Keratinocyte (primary cell): ENCODE measurements around the gene APOD. TPM values are rescaled to one million over a fixed set of nuclear protein-coding genes. Genes with fewer than 3 reads are reported as not detected.

ENCODE experiments used
- DNase-seq: peaks from one replicate; pipeline ENCODE4 v3.0.0-alpha.2; 2011; ENCODE audit warnings: low read depth, missing footprints, low spot score
- FAIRE-seq: peaks from 2 replicates; lab custom pipeline; 2011; peaks lifted over from hg19 to GRCh38; lab: Jason Lieb, UNC
- H2AFZ ChIP-seq: 2 replicates; pipeline ENCODE4 v1.6.0; 2012; ENCODE audit warnings: low read length, control low read depth, inconsistent platforms; ENCODE audit not compliant: control insufficient read depth
- H3K27ac ChIP-seq: 2 replicates; pipeline ENCODE4 v1.5.1; 2011; ENCODE audit warnings: low read length; ENCODE audit not compliant: control insufficient read depth, insufficient read depth
- H3K27me3 ChIP-seq: 3 replicates; pipeline ENCODE4 v1.6.0; 2011; ENCODE audit warnings: low read length; ENCODE audit not compliant: control insufficient read depth, insufficient read depth; ENCODE audit errors: extremely low read depth
- H3K36me3 ChIP-seq, 2 experiments: 2 replicates in 1 of 2; 3 replicates in 1 of 2; pipeline ENCODE4 v1.5.1; 2011; ENCODE audit warnings: low read length in 2 of 2, mild to moderate bottlenecking in 1 of 2; ENCODE audit not compliant: control insufficient read depth in 2 of 2, insufficient read depth in 2 of 2; ENCODE audit errors: extremely low read depth in 1 of 2
- H3K4me1 ChIP-seq: 3 replicates; pipeline ENCODE4 v1.5.1; 2011; ENCODE audit warnings: low read length; ENCODE audit not compliant: control insufficient read depth, insufficient read depth; ENCODE audit errors: extremely low read depth
- H3K4me2 ChIP-seq: 3 replicates; pipeline ENCODE4 v1.6.0; 2011; ENCODE audit warnings: low read depth, low read length; ENCODE audit not compliant: control insufficient read depth, insufficient read depth; ENCODE audit errors: extremely low read depth
- H3K4me3 ChIP-seq, 3 experiments: fragments of 200-600 bp in 1 of 3; sonication (generic) in 1 of 3; 2 replicates in 2 of 3; 3 replicates in 1 of 3; pipeline ENCODE4 v1.5.1; 2011 to 2016; ENCODE audit warnings: low read length in 3 of 3, mild to moderate bottlenecking in 3 of 3, control low read depth in 2 of 3, inconsistent platforms in 1 of 3, low read depth in 1 of 3, mixed read lengths in 1 of 3, mixed run types in 1 of 3, moderate library complexity in 1 of 3; ENCODE audit not compliant: control insufficient read depth in 2 of 3, insufficient read depth in 2 of 3; ENCODE audit errors: extremely low read depth in 1 of 3
- H3K79me2 ChIP-seq: 2 replicates; pipeline ENCODE4 v1.6.0; 2012; ENCODE audit warnings: low read length; ENCODE audit not compliant: control insufficient read depth, insufficient read depth
- H3K9ac ChIP-seq: 3 replicates; pipeline ENCODE4 v1.6.0; 2011; ENCODE audit warnings: low read length; ENCODE audit not compliant: control insufficient read depth, insufficient read depth; ENCODE audit errors: extremely low read depth
- H3K9me1 ChIP-seq: 3 replicates; pipeline ENCODE4 v1.6.0; 2011; ENCODE audit warnings: low read length; ENCODE audit not compliant: control insufficient read depth, insufficient read depth; ENCODE audit errors: extremely low read depth
- H3K9me3 ChIP-seq: 2 replicates; pipeline ENCODE4 v1.5.1; 2012; ENCODE audit warnings: low read depth, low read length; ENCODE audit not compliant: control insufficient read depth
- H4K20me1 ChIP-seq: 3 replicates; pipeline ENCODE4 v1.6.0; 2011; ENCODE audit warnings: low read length; ENCODE audit not compliant: control insufficient read depth, insufficient read depth; ENCODE audit errors: extremely low read depth
- EZH2 ChIP-seq: IDR thresholded peaks from one replicate; pipeline ENCODE4 v1.6.1; 2012; ENCODE audit warnings: inconsistent platforms, mild to moderate bottlenecking, low read length, moderate library complexity
- dilution Hi-C: fragments of 300-500 bp; cut with MboI; formaldehyde crosslinking; loops from one replicate; pipeline ENCODE4 v1.7.0; 2020; ENCODE audit warnings: low sequenced_read_pairs; ENCODE audit not compliant: extremely low pct_ligation_motif_present
- polyA plus RNA-seq, 5 experiments: library from polyadenylated mRNA; depleted of rRNA in 3 of 5; stranded (reverse) in 3 of 5; stranded (forward) in 1 of 5; unstranded in 1 of 5; fragments of >200 nt; gene quantifications; 1 replicate in 1 of 5; 2 replicates in 3 of 5; 3 replicates in 1 of 5; pipeline versions ENCODE4 v1.2.1 to v1.2.3, GENCODE V29; 2011 to 2012; ENCODE audit warnings: missing spikeins in 2 of 5, low read depth in 1 of 5, low replicate concordance in 1 of 5
- TF ChIP-seq, protein P1 (sequence below), 3 experiments: IDR thresholded peaks in 1 of 3; conservative IDR thresholded peaks in 1 of 3; optimal IDR thresholded peaks in 1 of 3; 2 replicates in 2 of 3; 3 replicates in 1 of 3; pipeline versions ENCODE3 to v1.5.1; 2011; ENCODE audit warnings: low read length in 3 of 3, mild to moderate bottlenecking in 3 of 3, moderate library complexity in 2 of 3, control low read depth in 1 of 3, inconsistent platforms in 1 of 3; ENCODE audit not compliant: insufficient read depth in 2 of 3; ENCODE audit errors: extremely low read depth in 1 of 3

Gene APOD
- polyA plus RNA-seq, 1 donor (not counting 4 experiments of a cell fraction or from before 2014, with no cell fraction given) = not detected

DNA sequence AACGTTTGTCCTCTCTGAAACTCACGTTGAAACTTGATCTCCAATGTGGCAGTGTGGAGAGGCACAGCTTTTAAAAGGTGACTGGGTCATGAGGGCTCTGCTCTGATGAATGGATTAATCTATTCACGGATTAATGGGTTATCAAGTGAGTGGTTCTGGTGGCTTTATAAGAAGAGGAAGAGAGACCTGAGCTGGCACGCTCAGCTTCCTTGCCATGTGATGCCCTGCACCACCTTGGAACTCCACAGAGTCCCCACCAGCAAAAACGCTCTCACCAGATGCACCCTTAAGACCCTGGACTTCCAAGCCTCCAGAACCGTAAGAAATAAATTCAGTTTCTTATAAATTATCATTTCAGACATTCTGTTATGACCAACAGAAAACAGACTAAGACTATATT is 43.2 kb downstream of the APOD start:
- Histone ChIP-seq H3K4me2 (peak overlapping the region; percentile 76), H3K27ac (no peak overlapping the region), H3K4me1 (peaks cover 12% of the 10 kb centered on the region), H3K4me3 (no peak overlapping the region), H3K27me3 (no peaks in the 10 kb centered on the region), H3K79me2 (peaks cover 55% of the 10 kb centered on the region), H3K9me3 (no peaks in the 10 kb centered on the region), H2AFZ (no peak overlapping the region), H4K20me1 (peaks cover 4% of the 10 kb centered on the region), H3K9ac (no peak overlapping the region), H3K9me1 (no peaks in the 10 kb centered on the region), H3K36me3 (no peaks in the 10 kb centered on the region)
- dilution Hi-C loops = no loop called here
- TF ChIP-seq EZH2 = no peak
- TF ChIP-seq, protein P1, sequence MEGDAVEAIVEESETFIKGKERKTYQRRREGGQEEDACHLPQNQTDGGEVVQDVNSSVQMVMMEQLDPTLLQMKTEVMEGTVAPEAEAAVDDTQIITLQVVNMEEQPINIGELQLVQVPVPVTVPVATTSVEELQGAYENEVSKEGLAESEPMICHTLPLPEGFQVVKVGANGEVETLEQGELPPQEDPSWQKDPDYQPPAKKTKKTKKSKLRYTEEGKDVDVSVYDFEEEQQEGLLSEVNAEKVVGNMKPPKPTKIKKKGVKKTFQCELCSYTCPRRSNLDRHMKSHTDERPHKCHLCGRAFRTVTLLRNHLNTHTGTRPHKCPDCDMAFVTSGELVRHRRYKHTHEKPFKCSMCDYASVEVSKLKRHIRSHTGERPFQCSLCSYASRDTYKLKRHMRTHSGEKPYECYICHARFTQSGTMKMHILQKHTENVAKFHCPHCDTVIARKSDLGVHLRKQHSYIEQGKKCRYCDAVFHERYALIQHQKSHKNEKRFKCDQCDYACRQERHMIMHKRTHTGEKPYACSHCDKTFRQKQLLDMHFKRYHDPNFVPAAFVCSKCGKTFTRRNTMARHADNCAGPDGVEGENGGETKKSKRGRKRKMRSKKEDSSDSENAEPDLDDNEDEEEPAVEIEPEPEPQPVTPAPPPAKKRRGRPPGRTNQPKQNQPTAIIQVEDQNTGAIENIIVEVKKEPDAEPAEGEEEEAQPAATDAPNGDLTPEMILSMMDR (optimal IDR thresholded peaks at IDR 0.05 in 1 of 3, IDR thresholded peaks at IDR 0.05 in 1 of 3, conservative IDR thresholded peaks at IDR 0.05 in 1 of 3; ENCODE audit: extremely low read depth in 1 of 3, insufficient read depth in 2 of 3, low read length in 3 of 3) = no peak
- FAIRE-seq = no peak
- DNase-seq = no peak

DNA sequence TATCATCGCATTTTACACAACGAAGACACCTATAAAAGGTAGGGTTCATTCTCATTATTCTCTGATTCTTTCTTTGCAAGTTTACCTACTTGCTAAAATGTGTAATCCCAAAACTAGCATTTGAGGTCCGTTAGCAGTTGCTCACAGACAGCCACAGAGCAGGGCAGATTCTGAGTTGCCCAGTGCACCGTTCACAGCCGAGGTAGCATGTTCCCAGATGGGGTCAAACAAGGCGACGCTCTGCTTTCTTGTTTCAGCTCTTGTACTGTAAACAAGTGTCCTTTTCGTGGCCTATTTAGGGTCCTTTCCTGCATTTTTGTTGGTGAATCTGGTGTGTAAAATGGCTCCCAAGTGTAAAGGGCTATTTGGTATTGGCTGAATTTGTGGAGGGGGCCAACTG is 43.7 kb downstream of the APOD start:
- Histone ChIP-seq H4K20me1 (peaks cover 4% of the 10 kb centered on the region), H3K4me1 (peaks cover 12% of the 10 kb centered on the region), H3K27me3 (no peaks in the 10 kb centered on the region), H3K4me3 (no peak overlapping the region), H2AFZ (no peak overlapping the region), H3K9me3 (no peaks in the 10 kb centered on the region), H3K27ac (no peak overlapping the region), H3K79me2 (peaks cover 60% of the 10 kb centered on the region), H3K9ac (no peak overlapping the region), H3K36me3 (no peaks in the 10 kb centered on the region), H3K4me2 (no peak overlapping the region), H3K9me1 (no peaks in the 10 kb centered on the region)
- FAIRE-seq = no peak
- no peak for DNase-seq
- no peak for TF ChIP-seq EZH2
- TF ChIP-seq, protein P1 (optimal IDR thresholded peaks at IDR 0.05 in 1 of 3, IDR thresholded peaks at IDR 0.05 in 1 of 3, conservative IDR thresholded peaks at IDR 0.05 in 1 of 3; ENCODE audit: extremely low read depth in 1 of 3, insufficient read depth in 2 of 3, low read length in 3 of 3) = no peak
- dilution Hi-C loops = no loop called here
